Measurements from ENCODE around the gene USE1.

The USE1 gene

DNA sequence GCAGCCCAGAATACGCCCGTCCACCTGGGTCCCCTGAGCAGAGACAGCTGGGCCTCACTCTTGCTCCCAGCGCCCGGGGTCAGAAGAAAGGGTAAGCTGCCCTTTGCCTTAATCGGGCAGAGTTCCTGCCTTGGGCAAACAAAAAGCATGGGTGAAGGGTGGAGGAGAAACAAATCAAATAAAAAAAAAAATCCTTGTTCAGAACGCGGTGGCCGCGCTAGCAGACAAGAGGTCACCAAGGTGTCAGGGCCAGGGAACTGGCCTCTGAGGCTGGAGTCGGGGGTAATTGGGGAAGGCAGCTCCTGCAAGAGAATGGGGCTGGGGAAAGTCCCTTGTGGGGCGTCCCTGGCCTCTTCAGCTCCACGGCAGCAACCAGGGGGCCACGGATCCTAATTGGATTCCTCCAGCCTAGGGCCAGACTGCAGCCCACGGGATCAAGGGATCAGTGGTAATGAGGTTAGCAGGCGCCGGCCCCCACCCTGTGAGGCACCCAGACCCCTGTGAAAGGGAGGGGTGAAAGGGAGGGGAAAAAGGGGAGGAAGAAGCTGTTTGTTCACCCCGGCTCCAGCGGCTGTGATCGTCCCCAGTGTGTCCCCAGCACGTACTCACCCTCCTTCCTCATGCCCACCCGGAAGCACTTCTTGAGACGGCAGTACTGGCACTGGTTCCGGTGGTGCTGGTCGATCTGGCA is 25.1 kb downstream of the USE1 start:
- DNase-seq (ENCODE audit: low spot score in 2 of 2) = no peak
- Mint-ChIP-seq H3K27ac (no peak overlapping the region), H3K4me3 (no peak overlapping the region), H3K9me3 (no peaks in the 10 kb centered on the region), H3K36me3 (no peaks in the 10 kb centered on the region), H3K4me1 (peaks cover 7% of the 10 kb centered on the region)
- no peak for ATAC-seq

DNA sequence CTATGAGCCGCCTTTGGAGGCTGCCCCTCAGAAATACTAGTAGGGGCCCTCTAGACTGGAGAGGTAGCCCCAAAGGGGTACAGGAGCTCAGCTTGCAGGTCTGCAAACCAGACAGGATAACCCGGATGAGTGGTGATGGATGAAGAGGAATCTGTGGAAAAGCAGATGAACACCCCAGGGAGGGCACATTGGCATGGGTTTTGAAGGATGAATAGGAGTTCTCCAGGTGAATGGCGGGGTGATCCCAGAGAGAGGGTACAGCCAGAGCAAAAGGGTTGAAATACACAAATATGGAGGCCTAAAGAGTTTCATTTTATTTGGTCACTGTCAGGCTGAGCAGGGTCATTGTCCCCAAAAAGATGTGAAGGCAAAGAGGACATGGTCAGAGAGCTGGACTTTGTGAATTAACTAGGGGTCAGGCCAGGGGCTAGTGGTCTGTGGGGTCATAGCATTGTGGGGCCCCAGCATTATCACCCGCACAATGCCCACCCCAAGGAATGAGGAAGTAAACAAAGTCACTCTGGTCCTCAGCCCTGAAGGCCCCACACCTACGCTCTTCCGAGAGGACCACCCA is 25.8 kb downstream of the USE1 start:
- H3K4me1 Mint-ChIP-seq = peaks cover 7% of the 10 kb centered on the region

DNA sequence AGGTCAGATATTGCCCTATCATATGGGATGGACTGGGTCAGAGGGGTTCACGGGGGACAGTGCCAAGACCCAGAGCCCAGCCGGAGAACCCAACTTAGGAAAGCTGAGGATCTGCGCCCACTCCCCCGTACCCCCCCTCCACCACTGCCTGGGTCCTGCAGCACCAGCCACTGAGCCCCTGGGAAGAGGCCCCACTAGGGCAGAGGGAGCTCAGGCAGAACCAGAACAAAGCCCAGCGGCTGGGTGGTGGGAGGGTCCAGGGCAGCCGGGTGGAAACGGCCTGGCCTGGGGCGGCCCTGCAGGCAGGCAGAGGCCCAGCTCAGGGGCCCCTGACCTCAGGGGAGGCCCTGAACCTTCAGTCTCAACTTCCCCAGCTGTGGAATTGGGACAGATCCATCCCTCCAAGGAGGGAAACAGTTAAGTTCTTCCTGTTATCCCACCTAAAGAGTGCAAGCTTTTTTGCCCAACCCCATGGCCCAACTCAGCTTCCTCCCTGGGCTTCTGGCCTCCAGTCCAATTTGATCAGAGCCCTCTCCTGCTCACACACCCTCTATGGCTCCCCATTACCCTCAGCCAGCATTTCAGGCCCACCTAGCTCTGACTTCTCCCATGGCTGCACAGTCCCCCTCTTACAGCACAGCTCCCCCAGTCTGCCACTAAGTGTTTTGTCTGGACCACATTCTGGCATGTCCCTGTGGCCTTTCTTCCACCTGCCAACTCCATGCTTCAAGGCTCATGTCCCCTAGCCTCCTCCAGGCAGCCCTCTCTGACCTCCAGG is 27.5 kb downstream of the USE1 start:
- no peak for ATAC-seq
- Mint-ChIP-seq H3K4me1 (peaks cover 22% of the 10 kb centered on the region), H3K4me3 (no peak overlapping the region), H3K27ac (no peak overlapping the region), H3K36me3 (peaks cover 6% of the 10 kb centered on the region), H3K9me3 (no peaks in the 10 kb centered on the region)
- no peak for DNase-seq (ENCODE audit: low spot score in 2 of 2)

More for the DNA sequence above, 25.8 kb downstream of the USE1 start:
- Mint-ChIP-seq H3K4me3 (no peak overlapping the region), H3K36me3 (peaks cover 1% of the 10 kb centered on the region), H3K9me3 (no peaks in the 10 kb centered on the region), H3K27ac (no peak overlapping the region)
- no peak for DNase-seq (ENCODE audit: low spot score in 2 of 2)
- no peak for ATAC-seq

DNA sequence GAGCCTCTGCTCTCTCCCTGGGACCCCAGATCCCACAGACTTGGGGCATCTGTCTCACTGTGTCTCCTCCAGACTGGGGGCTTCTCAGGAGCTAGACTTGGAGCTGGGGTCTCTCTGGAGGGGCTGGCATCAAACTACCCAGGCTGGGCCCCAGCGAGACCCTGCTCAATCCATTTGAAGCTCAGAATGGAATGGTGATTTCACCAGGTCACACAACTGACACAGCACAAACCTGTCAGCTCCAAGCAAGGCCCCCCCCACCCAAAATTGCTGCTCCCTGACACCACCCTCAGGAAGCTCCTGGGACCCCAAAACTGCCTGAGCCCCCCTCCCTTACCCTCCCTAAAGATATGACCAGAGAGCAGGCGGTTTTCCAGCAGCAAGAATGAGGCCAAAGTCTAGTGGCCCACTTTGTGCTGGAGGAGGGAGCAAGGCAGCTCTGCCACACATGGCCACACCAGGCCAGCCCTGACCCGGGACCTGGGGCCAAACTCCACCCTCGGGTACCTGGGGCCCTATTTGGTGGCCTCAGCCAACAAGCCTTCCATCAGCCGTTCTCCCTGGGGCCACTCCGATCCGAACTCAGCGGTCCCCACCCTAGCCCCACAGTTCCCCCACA is 28.2 kb downstream of the USE1 start:
- no peak for DNase-seq (ENCODE audit: low spot score in 2 of 2)
- H3K27ac Mint-ChIP-seq = peak overlapping the region; percentile 50
- H3K36me3 Mint-ChIP-seq = peaks cover 6% of the 10 kb centered on the region
- H3K4me1 Mint-ChIP-seq = peaks cover 22% of the 10 kb centered on the region
- no peaks in the 10 kb centered on the region for H3K9me3 Mint-ChIP-seq
- H3K4me3 Mint-ChIP-seq = peak overlapping the region; percentile 62
- no peak for ATAC-seq

DNA sequence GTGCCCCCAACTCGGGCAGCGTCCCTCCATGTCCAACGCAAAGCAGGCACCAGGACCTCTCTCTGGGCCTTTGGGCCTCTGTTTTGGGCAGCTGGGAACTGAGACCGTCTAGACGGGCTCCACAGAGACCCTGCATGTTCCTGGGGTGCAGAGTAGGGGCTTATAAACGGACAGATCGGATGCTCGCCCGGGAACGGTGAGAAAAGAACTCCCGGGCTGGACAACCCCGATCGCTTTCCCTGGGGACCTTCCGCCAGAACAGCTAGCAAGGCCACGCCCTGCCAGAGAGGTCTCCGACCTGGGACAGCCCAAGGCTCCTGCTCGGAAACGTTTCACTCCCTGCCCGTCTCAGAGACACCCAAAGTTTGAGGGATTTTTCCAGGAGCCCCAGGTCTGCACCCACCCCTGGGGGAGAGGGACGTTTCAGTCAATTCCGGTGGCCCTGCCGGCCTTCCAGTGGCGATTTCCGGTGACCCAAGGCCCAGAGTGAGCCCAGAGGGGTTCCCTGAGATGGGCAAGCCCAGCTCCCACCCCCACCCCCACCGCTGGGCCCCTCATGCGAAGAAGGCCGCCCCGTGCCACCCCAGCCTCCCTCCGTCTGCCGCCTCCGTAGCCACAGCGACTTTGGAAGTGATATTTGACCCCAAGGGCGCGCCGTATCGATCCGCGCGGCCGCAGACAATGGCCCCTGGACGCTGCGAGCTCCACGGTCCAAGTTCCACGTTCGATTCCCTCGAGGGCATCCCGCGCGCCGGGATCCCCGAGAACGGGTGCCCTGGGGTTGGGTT is 28.9 kb downstream of the USE1 start:
- Mint-ChIP-seq H3K9me3 (no peaks in the 10 kb centered on the region), H3K36me3 (peaks cover 6% of the 10 kb centered on the region), H3K27ac (peak overlapping the region; percentile 50), H3K4me3 (peak overlapping the region; percentile 62), H3K4me1 (peaks cover 22% of the 10 kb centered on the region)
- DNase-seq (ENCODE audit: low spot score in 2 of 2) = no peak
- ATAC-seq = no peak

DNA sequence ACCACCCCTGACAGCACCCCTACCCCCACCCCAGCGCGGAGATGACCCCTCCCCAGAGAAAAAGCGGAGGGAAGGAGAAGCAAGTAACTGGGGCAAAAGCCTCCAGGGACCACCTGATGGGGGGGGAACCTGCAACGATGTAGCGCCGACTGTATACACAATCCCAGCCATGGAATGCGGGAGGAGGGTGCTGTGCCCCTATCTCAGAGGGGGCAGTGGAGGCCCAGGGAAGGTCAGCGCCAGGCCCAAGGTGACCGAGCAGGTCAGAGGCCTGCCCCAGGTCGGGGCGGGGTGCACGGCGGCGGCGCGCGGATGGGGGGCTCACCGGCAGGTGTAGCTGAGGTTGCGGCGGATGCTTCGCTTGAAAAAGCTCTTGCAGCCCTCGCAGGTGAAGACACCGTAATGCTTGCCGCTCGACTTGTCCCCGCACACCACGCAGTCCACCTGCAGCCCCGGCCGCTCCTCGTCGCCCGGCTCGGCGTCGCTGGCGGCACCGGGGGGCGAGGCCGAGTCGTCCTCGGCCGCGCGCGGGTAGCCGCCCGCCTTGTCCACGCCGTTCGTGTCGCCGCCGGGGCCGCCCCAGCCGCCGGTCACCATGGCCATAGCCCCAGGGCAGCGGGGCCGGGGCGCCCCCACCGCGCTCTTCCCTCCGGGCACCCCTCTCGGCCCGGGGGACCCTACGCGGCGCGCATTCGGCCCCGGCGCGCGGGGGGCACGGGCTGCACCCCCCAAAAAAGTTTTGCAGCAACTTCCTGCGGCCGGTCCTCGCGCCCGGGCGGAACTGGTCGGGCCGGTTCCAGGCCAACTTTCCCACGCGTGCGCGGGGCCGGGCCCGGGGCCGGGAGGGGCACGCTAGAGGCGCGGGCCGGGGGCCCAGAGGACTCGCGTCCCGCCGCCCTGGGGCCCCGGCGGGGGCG is 29.7 kb downstream of the USE1 start:
- Mint-ChIP-seq H3K9me3 (no peaks in the 10 kb centered on the region), H3K36me3 (peaks cover 6% of the 10 kb centered on the region), H3K27ac (no peak overlapping the region), H3K4me1 (peaks cover 22% of the 10 kb centered on the region), H3K4me3 (peak overlapping the region; percentile 62)
- DNase-seq (ENCODE audit: low spot score in 2 of 2) (no peak), ATAC-seq (peak; percentile 3)

DNA sequence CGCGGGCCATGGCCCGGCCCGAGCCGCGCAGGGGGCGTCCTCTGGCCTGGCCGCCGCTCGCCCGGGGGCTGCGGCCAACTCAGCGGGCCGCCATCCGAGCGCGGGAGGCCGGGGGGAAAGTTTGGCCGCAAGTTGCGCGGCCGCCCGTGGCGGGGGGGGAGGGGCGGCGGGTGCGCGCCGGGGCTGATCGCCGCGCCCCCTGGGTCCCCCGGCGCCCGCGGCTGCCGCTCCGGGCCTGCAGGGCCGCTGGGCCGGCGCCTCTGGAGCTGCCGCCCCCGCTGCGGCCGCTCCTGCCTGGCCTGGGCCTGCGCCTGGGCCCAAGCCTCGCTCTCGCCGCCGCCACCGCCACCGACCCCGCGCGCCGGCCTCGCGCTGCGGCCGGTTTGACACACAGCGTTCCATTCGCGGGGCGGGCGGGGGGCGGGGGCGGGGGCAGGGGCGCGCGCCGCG is 30.4 kb downstream of the USE1 start, which contains the start of gene NR2F6:
Gene NR2F6, minus strand, starts transcription at position 385 of the 450 bp plus-strand sequence. CDS start 699 bp downstream, outside the sequence.
- ATAC-seq = no peak
- Mint-ChIP-seq H3K9me3 (no peaks in the 10 kb centered on the region), H3K36me3 (peaks cover 6% of the 10 kb centered on the region), H3K4me3 (peak within 1 kb of the TSS; percentile 79), H3K4me1 (peaks cover 22% of the 10 kb centered on the region), H3K27ac (peak within 1 kb of the TSS; percentile 74)
- peak in 1 of 2 donors; percentile 75 for DNase-seq (ENCODE audit: low spot score in 2 of 2)

DNA sequence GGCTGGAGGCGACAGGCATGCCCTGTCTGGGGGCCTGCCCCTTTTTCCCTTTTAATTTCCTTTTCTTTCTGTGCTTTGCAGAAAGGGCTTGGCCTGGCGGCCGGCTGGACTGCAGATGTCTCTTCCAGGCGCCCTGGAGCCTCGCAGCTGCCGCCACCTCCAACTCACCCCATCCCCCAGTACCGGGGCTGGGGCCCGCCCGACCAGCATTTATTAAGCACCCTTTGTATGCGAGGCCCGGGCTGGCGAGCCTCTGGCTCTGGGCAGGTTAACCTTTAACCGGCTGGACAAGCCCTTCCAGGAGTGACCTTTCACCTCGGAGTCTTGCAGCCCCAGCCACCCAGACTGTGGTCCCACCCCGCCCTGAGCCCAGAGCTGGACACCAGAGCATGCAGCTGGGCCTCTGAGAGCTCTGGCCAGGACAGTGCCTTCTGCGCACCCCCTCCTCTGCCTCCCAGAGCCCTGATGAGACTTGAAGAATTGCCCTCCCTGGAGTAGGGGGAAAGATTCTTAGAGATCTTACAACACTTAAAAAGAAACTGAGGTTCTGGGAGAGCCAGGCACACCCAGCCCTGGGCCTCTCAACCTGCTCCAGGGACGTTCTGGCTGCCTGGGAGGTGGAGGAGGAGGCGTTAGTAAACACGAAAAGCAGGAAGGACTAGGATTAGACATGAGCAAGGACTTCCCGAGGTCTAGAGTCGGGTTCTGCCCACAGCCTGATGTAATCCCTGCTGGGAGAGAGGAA is 31.7 kb downstream of the USE1 start:
- peaks cover 6% of the 10 kb centered on the region for H3K36me3 Mint-ChIP-seq
- peak overlapping the region; percentile 79 for H3K4me3 Mint-ChIP-seq
- ATAC-seq (no peak), DNase-seq (ENCODE audit: low spot score in 2 of 2) (no peak)
- H3K4me1 Mint-ChIP-seq = peaks cover 22% of the 10 kb centered on the region
- H3K9me3 Mint-ChIP-seq = no peaks in the 10 kb centered on the region
- H3K27ac Mint-ChIP-seq = peak overlapping the region; percentile 74

DNA sequence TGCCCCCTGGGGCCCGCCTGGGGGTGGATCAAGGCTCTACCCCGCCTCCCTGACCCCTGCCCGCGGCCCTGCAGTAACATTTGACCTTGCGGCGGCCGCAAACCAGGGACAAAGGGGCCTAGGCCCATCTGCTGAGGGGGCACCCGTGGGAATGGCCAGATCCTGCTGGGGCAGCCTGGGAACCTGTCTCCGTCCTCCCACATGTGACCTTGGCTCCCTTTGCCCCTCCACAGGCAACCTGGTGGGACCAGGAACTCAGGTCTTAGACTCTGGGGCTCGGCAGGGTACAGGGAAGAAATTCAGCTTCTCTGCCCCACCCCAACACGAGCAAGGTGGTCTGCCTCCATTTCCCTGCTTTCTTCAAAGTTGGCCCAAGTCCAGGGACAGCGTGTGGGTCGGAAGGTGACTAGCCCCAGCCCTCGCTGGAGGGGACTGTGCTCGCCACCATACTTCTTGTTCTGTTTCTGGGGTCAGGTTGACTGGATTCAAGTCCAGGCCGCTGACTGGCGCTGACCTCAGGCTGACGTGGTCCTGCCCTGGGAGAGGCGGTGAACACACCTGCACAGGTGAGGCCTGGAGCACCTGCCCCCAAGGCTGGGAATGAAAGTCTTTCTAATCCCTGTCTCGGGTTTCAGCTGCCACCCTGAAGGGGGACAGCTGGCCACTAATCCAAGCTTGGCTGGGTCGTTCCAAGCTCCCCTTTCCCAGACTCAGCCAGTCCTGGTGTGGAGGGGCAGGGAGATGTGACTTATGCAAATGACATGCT is 33.0 kb downstream of the USE1 start:
- peaks cover 6% of the 10 kb centered on the region for H3K36me3 Mint-ChIP-seq

DNA sequence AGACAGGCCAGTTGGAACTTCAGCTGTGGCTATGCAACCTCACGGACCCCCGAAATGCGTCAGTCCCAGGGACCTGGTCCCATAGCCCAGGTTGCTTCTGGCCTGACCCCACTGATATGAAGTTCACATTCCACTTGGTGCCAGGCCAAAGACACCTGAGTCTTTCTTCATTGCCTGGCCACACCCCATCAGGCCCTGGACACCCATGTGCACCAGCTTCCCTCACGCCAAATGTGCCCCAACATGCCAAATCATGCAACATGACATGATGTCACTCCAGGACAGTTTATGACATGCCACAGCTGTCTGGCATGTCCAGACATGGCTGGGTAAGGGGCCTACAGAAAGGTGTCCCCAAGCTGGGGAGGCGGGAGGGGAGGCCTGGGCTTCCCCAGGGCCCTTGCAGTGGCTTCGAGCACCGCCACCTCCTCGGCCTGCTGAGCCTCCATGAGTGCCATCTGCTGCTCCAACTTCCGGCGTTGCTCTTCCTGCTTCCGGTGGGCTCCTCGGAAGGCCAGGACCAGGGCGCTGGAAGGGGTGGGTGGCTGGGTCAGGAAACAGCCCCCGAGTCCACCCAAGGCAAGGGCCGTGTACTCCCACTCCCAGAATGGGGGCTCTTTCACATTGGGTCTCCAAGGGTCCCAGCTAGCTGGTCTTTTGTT is 34.9 kb downstream of the USE1 start:
- H3K36me3 Mint-ChIP-seq = peaks cover 6% of the 10 kb centered on the region
- no peak for DNase-seq (ENCODE audit: low spot score in 2 of 2)
- no peak for ATAC-seq
- no peak overlapping the region for H3K27ac Mint-ChIP-seq
- H3K4me3 Mint-ChIP-seq = no peak overlapping the region
- peaks cover 15% of the 10 kb centered on the region for H3K4me1 Mint-ChIP-seq
- no peaks in the 10 kb centered on the region for H3K9me3 Mint-ChIP-seq

More for the DNA sequence above, 33.0 kb downstream of the USE1 start:
- Mint-ChIP-seq H3K4me1 (peaks cover 16% of the 10 kb centered on the region), H3K9me3 (no peaks in the 10 kb centered on the region), H3K27ac (no peak overlapping the region), H3K4me3 (no peak overlapping the region)
- DNase-seq (ENCODE audit: low spot score in 2 of 2) (no peak), ATAC-seq (no peak)

DNA sequence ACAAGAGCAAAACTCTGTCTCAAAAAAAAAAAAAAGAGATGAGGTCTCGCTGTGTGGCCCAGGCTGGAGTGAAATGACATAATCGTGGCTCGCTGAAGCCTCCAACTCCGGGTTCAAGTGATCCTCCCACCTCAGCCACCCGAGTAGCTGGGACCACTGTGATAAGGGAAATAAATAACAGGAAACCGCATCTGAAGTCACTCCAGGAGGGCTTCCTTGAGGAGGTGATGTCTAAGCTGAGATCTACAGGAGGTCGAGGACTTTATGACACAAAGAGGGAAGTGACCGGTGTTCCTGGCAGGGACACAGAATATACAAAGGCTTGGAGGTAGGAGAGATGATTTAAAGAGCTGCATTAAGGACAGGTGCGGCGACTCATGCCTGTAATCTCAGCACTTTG is 39.5 kb downstream of the USE1 start:
- Mint-ChIP-seq H3K4me3 (no peak overlapping the region), H3K27ac (no peak overlapping the region), H3K4me1 (no peaks in the 10 kb centered on the region), H3K9me3 (no peaks in the 10 kb centered on the region), H3K36me3 (no peaks in the 10 kb centered on the region)
- no peak for DNase-seq (ENCODE audit: low spot score in 2 of 2)
- no peak for ATAC-seq

DNA sequence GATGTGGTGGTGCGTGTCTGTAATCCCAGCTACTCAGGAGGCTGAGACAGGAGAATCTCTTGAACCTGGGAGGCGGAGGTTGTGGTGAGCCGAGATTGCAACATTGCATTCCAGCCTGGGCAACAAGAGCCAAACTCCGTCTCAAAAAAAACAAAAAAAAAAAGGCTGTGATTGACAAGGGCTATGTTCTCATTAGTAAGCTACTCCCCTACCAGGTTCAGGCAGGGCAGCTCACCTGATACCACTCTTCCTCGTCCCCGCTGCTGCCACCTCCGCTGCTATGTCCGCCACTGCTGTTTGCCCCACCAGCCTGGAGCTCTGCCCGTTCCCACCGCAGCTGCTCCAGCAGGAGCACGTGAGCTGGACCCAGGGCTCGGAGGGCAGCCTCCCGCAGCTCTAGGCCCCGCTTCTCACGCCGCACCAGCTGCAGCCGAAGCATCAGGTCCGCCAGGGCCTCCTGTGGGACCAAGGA is 40.0 kb downstream of the USE1 start:
- Mint-ChIP-seq H3K9me3 (no peaks in the 10 kb centered on the region), H3K4me3 (no peak overlapping the region), H3K36me3 (no peaks in the 10 kb centered on the region), H3K27ac (no peak overlapping the region), H3K4me1 (no peaks in the 10 kb centered on the region)
- DNase-seq (ENCODE audit: low spot score in 2 of 2) (no peak), ATAC-seq (no peak)
